Measurements from ENCODE around the gene NKIRAS2.

- TF ChIP-seq CTCF (IDR thresholded peaks at IDR 0.05) (no peak), EP300 (IDR thresholded peaks at IDR 0.05) (no peak), POLR2A (IDR thresholded peaks at IDR 0.05) (no peak), POLR2AphosphoS5 (IDR thresholded peaks at IDR 0.05) (no peak)
These were observed 11.7 kb downstream of the NKIRAS2 start for GRCh38 chr17:42031584-42031983.

Measured in suprapubic skin (tissue), 4 donors.